Neural cell (in vitro differentiated cells): ENCODE results near the gene UBE2Q1. TPM values are rescaled to one million over a fixed set of nuclear protein-coding genes. Genes with fewer than 3 reads are reported as not detected.

ENCODE experiments used
- H2AFZ ChIP-seq: fragments of 200-600, 300-800 bp; sonication (generic), shearing (Covaris generic); 2 replicates; pipeline ENCODE4 v1.6.0; 2014; ENCODE audit warnings: low read depth, mild to moderate bottlenecking, antibody characterized with exemption, low read length, moderate library complexity
- H3F3A ChIP-seq: fragments of 200-600 bp; shearing (Covaris generic); 2 replicates; pipeline ENCODE4 v1.6.1; 2016; ENCODE audit warnings: mild to moderate bottlenecking, moderate library complexity, mixed read lengths, antibody characterized with exemption, low read length; ENCODE audit not compliant: insufficient read depth, poor library complexity, severe bottlenecking
- H3K27ac ChIP-seq: fragments of 200-600, 300-800 bp; sonication (generic), shearing (Covaris generic); 2 replicates; pipeline ENCODE4 v1.5.1; 2014; ENCODE audit warnings: mild to moderate bottlenecking, low read length, moderate library complexity
- H3K27me3 ChIP-seq: fragments of 300-800, 200-600 bp; sonication (generic), shearing (Covaris generic); 2 replicates; pipeline ENCODE4 v1.6.0; 2014; ENCODE audit warnings: mild to moderate bottlenecking, low read depth, low read length, moderate library complexity; ENCODE audit not compliant: insufficient read depth
- H3K36me3 ChIP-seq: fragments of 300-800, 200-600 bp; sonication (generic), shearing (Covaris generic); 2 replicates; pipeline ENCODE4 v1.5.1; 2014; ENCODE audit warnings: mild to moderate bottlenecking, antibody characterized with exemption, low read length, moderate library complexity; ENCODE audit not compliant: insufficient read depth
- H3K4me2 ChIP-seq: fragments of 300-800, 200-600 bp; sonication (generic), shearing (Covaris generic); 2 replicates; pipeline ENCODE4 v1.6.0; 2014; ENCODE audit warnings: mild to moderate bottlenecking, low read length
- H3K4me3 ChIP-seq: fragments of 300-800, 200-600 bp; sonication (generic), shearing (Covaris generic); 2 replicates; pipeline ENCODE4 v1.5.1; 2014; ENCODE audit warnings: mild to moderate bottlenecking, low read length, moderate library complexity
- H3K79me2 ChIP-seq: fragments of 200-600 bp; shearing (Covaris generic); replicated peaks from 2 replicates; pipeline ENCODE4 v1.6.0; 2014; ENCODE audit warnings: mild to moderate bottlenecking, low read length, moderate library complexity; ENCODE audit not compliant: insufficient read depth
- H3K9ac ChIP-seq: fragments of 300-800, 200-600 bp; sonication (generic), shearing (Covaris generic); 2 replicates; pipeline ENCODE4 v1.6.1; 2016; ENCODE audit warnings: mild to moderate bottlenecking, low read length, mixed read lengths
- H3K9me2 ChIP-seq: fragments of 200-600 bp; shearing (Covaris generic); 2 replicates; pipeline ENCODE4 v1.6.1; 2016; ENCODE audit warnings: mild to moderate bottlenecking, low read length, mixed read lengths; ENCODE audit not compliant: insufficient read depth
- H3K9me3 ChIP-seq: fragments of 200-600, 300-800 bp; sonication (generic), shearing (Covaris generic); 2 replicates; pipeline ENCODE4 v1.6.1; 2016; ENCODE audit warnings: mild to moderate bottlenecking, mixed run types, low read length, moderate library complexity, mixed read lengths
- H4K20me1 ChIP-seq: fragments of 200-600 bp; shearing (Covaris generic); 2 replicates; pipeline ENCODE4 v1.6.1; 2016; ENCODE audit warnings: mild to moderate bottlenecking, mixed run types; ENCODE audit not compliant: insufficient read depth
- EP300 ChIP-seq: fragments of 450-650 bp; conservative IDR thresholded peaks from 2 replicates; pipeline ENCODE4 v1.6.1; 2014; ENCODE audit warnings: antibody characterized with exemption, mild to moderate bottlenecking, moderate library complexity; ENCODE audit not compliant: poor library complexity, severe bottlenecking
- EZH2 ChIP-seq: fragments of 200-600, 300-800 bp; shearing (Covaris generic), sonication (generic); IDR thresholded peaks from 2 replicates; pipeline ENCODE4 v1.6.1; 2014; ENCODE audit warnings: antibody characterized with exemption, low read length, borderline replicate concordance, mild to moderate bottlenecking; ENCODE audit not compliant: insufficient read depth, poor library complexity, severe bottlenecking
- MXI1 ChIP-seq: fragments of 450-650 bp; conservative IDR thresholded peaks from 2 replicates; pipeline ENCODE4 v1.6.1; 2014; ENCODE audit warnings: antibody characterized with exemption, mild to moderate bottlenecking; ENCODE audit not compliant: poor library complexity, severe bottlenecking
- POLR2AphosphoS5 ChIP-seq: IDR thresholded peaks from 2 replicates; pipeline ENCODE4 v1.6.1; 2012
- RAD21 ChIP-seq: fragments of 450-650 bp; conservative IDR thresholded peaks from 2 replicates; pipeline ENCODE4 v1.6.1; 2014; ENCODE audit warnings: antibody characterized with exemption, mild to moderate bottlenecking, moderate library complexity
- SMC3 ChIP-seq: fragments of 450-650 bp; conservative IDR thresholded peaks from 2 replicates; pipeline ENCODE4 v1.6.1; 2014; ENCODE audit warnings: antibody characterized with exemption, mild to moderate bottlenecking, moderate library complexity; ENCODE audit not compliant: poor library complexity
- TAF1 ChIP-seq: IDR thresholded peaks from 2 replicates; pipeline ENCODE4 v1.6.1; 2012; ENCODE audit warnings: low read depth
- polyA plus RNA-seq: library from polyadenylated mRNA; depleted of rRNA; stranded (reverse); fragments of >200 nt; gene quantifications from 2 replicates; pipeline ENCODE4 v1.2.3, GENCODE V29; 2014
- TF ChIP-seq, protein P1 (sequence below): fragments of 450-650 bp; IDR thresholded peaks from 2 replicates; pipeline ENCODE4 v1.5.1; 2014; ENCODE audit warnings: antibody characterized with exemption, mild to moderate bottlenecking, moderate library complexity; ENCODE audit not compliant: poor library complexity, severe bottlenecking
- TF ChIP-seq, protein P2 (sequence below): IDR thresholded peaks from 2 replicates; pipeline ENCODE4 v1.6.1; 2012; ENCODE audit warnings: borderline replicate concordance

The UBE2Q1 gene
- polyA plus RNA-seq, 1 donor from 2014 or later, result 103 TPM

DNA sequence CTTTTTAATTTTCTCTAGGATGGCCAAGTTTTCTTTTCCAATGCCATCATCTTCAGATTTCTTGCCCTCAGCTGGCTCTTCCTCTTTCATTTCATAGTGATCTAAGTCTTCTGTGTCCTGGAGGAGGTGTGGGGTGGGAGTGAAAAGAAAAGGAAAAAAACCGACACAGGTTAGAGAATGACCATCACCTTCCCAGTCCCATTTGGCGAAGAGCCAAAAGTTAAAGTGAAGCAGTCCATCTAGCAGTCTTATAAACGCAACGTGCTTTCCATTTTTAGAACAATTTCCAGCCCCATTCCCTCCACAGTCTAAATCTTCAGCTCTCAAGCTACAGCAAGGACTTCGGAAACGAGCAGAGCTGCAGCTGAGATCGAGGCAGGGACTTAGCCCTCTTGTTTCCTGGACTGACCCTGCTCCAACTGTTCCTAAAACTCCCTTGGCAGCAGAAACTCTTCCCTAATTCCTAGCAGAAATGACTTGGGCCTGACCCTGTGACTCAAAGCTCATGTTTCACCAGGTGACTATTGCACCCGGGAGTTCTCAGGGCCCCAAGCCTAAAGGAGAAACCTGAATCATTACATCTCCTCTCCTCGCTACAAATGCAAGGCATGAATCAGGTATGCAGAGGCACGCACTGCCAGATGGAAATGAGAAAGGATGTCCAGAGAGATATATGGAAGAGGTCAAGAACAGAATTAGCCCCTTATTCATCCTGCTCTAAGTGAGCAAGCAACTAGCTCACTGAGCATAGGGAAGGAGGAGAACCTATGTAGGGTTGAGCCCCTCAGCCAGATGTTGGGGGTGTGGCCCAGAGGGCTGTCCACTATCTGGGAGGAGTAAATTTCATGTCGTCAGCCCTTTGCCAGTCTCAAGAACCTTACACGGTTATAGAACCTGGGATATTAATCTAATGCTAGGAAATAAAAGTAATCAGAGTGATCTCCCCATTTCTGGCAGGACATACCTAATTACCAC is 5.1 kb downstream of the UBE2Q1 start:
- no peak overlapping the region for H2AFZ ChIP-seq
- H3K79me2 ChIP-seq, result peaks cover 27% of the 10 kb centered on the region
- no peaks in the 10 kb centered on the region for H3K9me2 ChIP-seq
- TF ChIP-seq, protein P1, sequence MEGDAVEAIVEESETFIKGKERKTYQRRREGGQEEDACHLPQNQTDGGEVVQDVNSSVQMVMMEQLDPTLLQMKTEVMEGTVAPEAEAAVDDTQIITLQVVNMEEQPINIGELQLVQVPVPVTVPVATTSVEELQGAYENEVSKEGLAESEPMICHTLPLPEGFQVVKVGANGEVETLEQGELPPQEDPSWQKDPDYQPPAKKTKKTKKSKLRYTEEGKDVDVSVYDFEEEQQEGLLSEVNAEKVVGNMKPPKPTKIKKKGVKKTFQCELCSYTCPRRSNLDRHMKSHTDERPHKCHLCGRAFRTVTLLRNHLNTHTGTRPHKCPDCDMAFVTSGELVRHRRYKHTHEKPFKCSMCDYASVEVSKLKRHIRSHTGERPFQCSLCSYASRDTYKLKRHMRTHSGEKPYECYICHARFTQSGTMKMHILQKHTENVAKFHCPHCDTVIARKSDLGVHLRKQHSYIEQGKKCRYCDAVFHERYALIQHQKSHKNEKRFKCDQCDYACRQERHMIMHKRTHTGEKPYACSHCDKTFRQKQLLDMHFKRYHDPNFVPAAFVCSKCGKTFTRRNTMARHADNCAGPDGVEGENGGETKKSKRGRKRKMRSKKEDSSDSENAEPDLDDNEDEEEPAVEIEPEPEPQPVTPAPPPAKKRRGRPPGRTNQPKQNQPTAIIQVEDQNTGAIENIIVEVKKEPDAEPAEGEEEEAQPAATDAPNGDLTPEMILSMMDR, result no peak
- no peak for TF ChIP-seq TAF1
- no peak for TF ChIP-seq EZH2
- TF ChIP-seq, protein P2, sequence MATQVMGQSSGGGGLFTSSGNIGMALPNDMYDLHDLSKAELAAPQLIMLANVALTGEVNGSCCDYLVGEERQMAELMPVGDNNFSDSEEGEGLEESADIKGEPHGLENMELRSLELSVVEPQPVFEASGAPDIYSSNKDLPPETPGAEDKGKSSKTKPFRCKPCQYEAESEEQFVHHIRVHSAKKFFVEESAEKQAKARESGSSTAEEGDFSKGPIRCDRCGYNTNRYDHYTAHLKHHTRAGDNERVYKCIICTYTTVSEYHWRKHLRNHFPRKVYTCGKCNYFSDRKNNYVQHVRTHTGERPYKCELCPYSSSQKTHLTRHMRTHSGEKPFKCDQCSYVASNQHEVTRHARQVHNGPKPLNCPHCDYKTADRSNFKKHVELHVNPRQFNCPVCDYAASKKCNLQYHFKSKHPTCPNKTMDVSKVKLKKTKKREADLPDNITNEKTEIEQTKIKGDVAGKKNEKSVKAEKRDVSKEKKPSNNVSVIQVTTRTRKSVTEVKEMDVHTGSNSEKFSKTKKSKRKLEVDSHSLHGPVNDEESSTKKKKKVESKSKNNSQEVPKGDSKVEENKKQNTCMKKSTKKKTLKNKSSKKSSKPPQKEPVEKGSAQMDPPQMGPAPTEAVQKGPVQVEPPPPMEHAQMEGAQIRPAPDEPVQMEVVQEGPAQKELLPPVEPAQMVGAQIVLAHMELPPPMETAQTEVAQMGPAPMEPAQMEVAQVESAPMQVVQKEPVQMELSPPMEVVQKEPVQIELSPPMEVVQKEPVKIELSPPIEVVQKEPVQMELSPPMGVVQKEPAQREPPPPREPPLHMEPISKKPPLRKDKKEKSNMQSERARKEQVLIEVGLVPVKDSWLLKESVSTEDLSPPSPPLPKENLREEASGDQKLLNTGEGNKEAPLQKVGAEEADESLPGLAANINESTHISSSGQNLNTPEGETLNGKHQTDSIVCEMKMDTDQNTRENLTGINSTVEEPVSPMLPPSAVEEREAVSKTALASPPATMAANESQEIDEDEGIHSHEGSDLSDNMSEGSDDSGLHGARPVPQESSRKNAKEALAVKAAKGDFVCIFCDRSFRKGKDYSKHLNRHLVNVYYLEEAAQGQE, result no peak
- no peak for TF ChIP-seq SMC3
- no peak for TF ChIP-seq EP300
- no peak for TF ChIP-seq RAD21
- TF ChIP-seq POLR2AphosphoS5, result no peak
- H3K27ac ChIP-seq, result no peak overlapping the region
- H3K9me3 ChIP-seq, result no peaks in the 10 kb centered on the region
- H3K4me2 ChIP-seq, result no peak overlapping the region
- no peak overlapping the region for H3K9ac ChIP-seq
- no peaks in the 10 kb centered on the region for H4K20me1 ChIP-seq
- peaks cover 5% of the 10 kb centered on the region for H3K36me3 ChIP-seq
- H3F3A ChIP-seq, result no peaks in the 10 kb centered on the region
- no peaks in the 10 kb centered on the region for H3K27me3 ChIP-seq
- no peak overlapping the region for H3K4me3 ChIP-seq

DNA sequence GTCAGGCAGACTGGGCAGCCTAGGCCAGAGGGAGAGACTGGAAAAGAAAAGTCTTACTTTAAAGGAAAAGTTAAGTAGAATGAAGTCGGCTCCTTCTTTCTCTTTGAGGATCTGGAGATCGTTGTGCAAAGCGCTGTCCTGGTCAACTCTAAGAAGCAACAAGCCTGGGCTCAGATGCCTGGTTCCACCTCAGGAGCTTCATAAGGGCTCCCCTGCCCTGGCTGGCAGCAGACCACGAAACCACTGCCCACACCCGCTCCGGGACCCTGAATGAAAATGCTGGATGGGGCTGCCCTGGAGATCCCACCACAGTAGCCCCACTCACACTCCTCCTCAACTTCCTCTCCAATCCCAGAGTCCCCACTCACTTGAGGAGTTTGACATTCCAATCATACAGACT is 6.4 kb downstream of the UBE2Q1 start:
- Histone ChIP-seq H3K27ac (no peak overlapping the region), H3K4me2 (no peak overlapping the region), H3K36me3 (peaks cover 5% of the 10 kb centered on the region), H3K9me2 (no peaks in the 10 kb centered on the region), H3F3A (no peaks in the 10 kb centered on the region), H3K27me3 (no peaks in the 10 kb centered on the region), H3K4me3 (no peak overlapping the region), H2AFZ (no peak overlapping the region), H3K9me3 (no peaks in the 10 kb centered on the region), H3K9ac (no peak overlapping the region), H3K79me2 (peaks cover 16% of the 10 kb centered on the region), H4K20me1 (no peaks in the 10 kb centered on the region)
- no peak for TF ChIP-seq SMC3
- TF ChIP-seq TAF1, result no peak
- TF ChIP-seq, protein P1, result no peak
- TF ChIP-seq EZH2, result no peak
- TF ChIP-seq, protein P2, result no peak
- TF ChIP-seq MXI1, result no peak
- TF ChIP-seq POLR2AphosphoS5, result no peak
- no peak for TF ChIP-seq RAD21
- no peak for TF ChIP-seq EP300
